Stimulated activated CD8-positive, alpha-beta memory T cell treated with anti-CD3 and anti-CD28 coated beads, Interleukin-4, amount 100 ng/mL, for 48 hours (primary cell): ENCODE results near the gene C4BPB.
"Not testable (repeated sequence)": the region's sequence is repeated elsewhere in the genome, so short reads cannot be mapped to it uniquely, and the experiment has no call there.

Source experiments
- DNase-seq: peaks from one replicate; pipeline ENCODE4 v3.0.0-alpha.2; 2020

The C4BPB gene

GRCh38 chr1:207088701-207089626 is at the start of gene C4BPB:
TSS of gene C4BPB (plus strand) at chr1:207088860. CDS start at chr1:207089532, 672 bp downstream.
- DNase-seq, result no peak

GRCh38 chr1:207039380-207040180 is 49.1 kb upstream of the C4BPB start:
- no peak for DNase-seq

- no peak for DNase-seq
Observed at GRCh38 chr1:207040181-207040533, 48.5 kb upstream of the C4BPB start.

DNA sequence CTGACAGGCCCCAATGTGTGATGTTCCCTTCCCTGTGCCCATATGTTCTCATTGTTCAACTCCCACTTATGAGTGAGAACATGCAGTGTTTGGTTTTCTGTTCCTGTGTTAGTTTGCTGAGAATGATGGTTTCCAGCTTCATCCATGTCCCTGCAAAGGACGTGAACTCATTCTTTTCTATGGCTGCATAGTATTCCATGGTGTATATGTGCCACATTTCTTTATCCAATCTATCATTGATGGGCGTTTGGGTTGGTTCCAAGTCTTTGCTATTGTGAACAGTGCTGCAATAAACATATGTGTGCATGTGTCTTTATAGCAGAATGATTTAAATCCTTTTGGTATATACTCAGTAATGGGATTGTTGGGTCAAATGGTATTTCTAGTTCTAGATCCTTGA is 47.3 kb upstream of the C4BPB start:
- DNase-seq, result not testable (repeated sequence)

DNA sequence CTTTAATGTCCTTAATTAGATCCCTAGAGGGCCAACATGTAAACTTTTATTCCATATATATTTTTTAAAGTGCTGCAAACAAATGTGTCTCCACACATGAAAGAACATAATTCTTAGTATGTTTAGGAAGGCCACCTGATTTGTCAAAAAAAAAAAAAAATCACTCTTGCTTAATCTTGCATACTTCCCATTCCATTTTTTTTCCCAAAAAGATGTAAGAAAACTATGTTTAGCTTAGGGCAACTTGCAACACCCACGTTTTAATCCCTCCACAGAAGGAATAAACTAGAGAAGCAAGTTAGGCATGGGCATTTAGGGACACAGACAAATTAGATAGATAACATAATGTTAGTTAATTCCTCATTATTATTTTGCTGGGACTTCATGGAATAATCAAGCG is 43.2 kb upstream of the C4BPB start:
- DNase-seq, result no peak

GRCh38 chr1:207047505-207047904 is 41.2 kb upstream of the C4BPB start:
- no peak for DNase-seq

GRCh38 chr1:207048041-207048440 is 40.6 kb upstream of the C4BPB start:
- no peak for DNase-seq

DNA sequence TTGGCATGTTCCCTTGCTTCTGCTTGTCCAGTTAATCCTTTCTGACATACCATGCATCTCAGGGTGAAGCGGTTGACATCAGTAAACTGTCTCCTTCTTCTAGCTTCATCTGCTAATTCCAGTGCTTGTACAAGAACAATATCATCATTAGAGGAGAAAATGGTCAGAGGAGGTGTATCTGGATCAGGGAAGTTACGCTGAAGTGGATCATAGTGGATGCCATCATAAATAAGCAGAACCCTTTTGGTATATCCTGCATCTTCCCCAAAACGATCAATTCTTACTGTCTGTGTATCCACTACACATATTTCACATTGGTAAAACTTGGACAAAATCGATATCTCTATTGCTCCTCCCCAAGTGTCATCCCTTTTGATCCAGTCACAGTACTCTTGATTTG is 39.6 kb upstream of the C4BPB start:
- no peak for DNase-seq

DNA sequence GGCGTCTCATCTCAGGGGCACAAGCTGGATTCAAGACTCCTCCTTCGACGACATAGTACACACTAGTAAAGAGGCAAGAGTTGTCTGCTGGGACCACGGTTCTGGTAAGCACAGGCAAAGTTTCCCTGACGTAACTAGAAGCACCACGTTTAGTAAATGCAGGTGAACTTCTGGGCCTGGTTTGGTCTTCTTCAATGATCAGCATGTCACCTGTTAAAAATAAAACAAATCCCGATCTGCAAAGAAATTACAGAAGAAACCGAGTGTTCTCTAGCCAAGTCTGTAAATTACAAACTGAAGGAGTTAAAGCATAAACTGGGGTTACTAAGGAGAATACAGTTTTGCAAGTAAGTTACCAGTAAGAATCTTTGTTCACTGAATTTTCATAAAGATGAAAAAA is 39.1 kb upstream of the C4BPB start:
- no peak for DNase-seq

DNA sequence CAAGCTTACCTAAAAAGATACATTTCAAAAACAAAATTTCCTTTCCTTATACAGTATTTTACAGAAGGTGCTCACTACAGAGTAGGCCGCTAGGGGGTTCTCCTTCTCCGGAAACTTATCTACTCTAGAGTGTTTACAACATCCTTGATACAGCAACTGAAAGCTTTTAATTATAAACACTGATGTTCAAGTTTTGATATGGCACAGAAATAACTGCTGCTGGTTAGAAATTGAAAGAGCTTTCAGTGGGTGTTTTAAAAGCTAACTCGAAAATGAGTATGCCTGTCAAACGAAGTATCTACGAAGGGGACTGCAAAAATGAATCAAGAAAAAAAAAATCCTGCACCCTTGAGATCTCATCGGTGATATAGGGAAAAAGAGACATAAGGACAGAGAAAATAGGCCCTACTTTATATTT is 38.7 kb upstream of the C4BPB start:
- peak; percentile 52 for DNase-seq

DNA sequence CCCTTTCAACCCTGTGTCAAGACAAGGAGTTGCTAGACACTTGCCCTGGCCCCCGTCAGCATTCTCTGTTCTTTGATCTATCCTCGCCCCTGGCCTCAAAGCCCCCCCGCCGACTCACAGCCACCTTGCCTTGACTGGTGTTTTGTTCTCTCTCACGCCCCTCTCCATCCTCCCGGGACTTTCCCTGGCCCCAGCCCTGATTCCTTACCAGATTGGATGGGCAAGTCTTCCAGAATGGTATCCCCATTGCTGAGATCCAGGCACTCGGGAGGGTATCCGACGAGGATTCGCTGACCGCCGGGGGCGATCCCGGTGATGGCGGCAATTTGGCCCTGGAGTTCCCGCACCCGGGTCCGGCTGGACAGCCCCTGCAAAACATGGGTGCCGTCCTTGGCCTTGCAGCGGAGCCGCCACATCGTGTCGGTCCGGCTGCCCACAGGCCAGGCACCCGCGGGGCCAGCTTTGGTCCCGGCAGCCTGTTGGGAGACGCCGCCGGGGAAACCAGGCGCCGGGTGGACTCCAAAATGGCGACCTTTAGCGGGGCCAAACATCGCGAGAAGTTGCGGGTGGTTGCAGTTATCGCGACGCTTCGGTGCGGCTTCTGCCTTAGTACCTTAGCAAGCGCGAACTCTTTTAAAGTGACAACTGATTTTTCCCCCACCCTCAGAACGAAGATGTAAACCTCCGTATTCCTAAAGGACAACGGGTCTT is 38.0 kb upstream of the C4BPB start:
- peak; percentile 94 for DNase-seq

DNA sequence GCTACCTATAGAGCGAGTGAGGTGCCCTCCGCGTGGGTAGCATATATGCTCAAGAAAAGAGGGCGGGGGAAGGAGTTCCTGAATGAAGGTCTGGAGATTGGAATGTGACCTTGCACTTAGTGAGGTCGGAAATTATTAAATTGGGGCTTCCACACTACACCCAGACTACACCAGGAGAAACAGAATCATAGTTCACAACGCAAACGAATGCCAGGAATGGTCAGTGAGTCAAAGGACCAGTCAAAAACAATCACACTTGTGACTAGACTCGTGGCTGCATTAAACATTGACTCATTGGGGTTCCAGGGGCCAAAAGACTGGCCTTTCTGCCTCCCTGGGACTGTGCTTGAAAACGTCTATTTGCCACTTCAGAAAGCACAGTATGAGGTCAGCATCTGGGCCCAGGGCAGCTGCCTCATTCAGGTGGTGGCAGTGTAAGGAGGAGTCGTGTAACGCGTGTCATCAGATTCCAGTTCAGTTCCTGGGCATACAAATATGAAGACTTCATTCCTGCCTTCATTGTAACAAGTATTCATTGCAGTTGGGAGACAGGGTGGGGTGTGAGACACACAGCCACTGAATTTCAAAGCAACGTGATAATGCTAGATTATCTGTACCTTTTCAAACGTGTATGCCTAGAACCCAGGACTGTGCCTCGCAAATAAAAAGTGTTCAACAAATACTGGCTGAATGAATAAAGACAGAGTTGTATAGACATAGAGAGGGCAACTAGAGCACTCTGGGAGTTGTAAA is 37.3 kb upstream of the C4BPB start, which contains the start of gene YOD1:
TSS of gene YOD1 (minus strand) at position 18 of the 753 bp plus-strand sequence. CDS start 178 bp downstream, outside the sequence.
- DNase-seq, result peak; percentile 46

DNA sequence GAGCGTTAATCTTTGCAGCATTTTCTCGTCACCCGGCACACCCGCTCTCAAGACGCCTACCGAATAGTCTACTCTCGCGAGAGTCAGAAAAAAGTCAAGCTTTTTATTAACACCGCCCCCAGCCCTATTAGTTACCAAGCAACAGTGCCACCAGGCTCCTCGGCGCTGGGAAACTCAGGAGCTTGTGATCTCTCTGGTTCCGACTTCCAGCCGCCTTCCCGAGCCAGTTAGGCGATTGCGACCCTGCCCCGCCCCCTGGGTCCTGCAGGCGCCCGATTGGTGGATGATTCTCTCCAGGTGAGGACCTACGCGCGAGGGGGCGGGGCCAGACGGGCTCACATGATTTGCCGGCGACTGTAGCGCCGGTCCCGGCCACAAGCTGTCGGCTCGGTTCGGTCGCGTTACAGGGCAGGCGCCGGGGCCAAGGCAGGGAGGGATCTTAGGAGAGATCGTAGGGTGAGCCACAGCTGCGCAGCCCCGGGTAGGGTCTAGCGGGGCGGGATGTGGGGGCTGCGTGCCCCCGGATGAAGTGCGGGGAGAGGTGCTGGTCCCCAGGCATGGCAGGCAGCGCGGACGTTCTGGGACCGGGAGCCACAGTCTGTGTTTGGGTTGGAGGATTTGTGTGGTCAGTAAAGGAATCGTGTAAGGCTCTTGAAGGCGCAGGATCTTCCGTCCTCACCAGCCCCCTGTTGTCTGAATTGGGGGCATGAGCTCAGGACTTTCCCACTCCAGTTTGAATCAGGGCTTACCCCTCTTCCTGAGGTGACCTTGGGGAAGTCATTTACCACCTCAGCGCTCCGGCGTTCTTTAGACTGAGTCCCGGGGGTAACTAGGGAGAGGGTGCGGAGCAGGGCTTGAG is 35.5 kb upstream of the C4BPB start, which contains the start of gene PFKFB2:
TSS of gene PFKFB2 (plus strand) at position 365 of the 859 bp plus-strand sequence. CDS start 1,443 bp downstream, outside the sequence.
- peak; percentile 97 for DNase-seq

DNA sequence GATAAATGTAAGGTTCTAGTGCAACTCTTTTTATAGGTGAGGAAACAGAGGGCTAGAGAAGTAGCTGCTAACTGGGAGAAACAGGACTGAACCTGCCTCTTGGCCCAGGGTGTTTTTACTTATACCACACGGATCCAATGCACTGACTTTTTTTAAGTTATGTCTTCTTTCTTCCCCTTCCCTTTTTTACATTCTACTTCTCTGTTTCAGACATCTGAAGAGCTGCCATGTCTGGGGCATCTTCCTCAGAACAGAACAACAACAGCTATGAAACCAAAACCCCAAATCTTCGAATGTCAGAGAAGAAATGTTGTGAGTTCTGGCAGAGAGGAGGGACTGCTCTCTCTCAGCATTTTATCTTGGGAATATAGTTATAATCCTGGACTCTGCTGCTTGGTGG is 34.2 kb upstream of the C4BPB start:
- no peak for DNase-seq

DNA sequence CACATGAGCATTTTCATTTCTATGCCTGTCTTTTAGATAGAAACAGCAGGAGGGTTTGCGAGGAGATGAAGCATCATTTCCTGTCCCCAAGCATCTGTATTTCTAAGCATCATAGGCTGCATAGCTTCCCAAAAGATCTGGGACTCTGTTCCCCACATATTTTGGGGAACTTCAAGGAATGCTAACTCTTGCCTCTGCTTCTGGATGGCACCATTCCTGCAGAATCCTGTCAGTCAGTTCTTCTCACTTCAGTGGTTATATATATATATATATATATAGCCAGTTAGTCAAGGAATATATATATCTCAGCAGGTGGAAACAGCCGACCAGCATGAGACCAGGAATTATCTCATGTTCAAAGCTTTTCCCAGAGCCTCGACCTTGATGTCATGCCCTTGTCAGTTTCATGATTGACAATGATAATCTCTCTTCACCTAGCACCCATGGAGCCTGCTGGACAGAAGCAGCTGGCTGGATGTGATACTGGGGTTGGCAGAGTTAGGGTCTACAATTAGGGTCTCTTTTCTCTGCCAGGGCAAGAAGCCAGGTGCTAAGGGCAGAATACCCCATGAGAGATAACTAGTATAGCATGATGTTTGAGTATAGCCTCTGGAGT is 33.2 kb upstream of the C4BPB start:
- no peak for DNase-seq

GRCh38 chr1:207056673-207057072 is 32.0 kb upstream of the C4BPB start:
- DNase-seq, result no peak

DNA sequence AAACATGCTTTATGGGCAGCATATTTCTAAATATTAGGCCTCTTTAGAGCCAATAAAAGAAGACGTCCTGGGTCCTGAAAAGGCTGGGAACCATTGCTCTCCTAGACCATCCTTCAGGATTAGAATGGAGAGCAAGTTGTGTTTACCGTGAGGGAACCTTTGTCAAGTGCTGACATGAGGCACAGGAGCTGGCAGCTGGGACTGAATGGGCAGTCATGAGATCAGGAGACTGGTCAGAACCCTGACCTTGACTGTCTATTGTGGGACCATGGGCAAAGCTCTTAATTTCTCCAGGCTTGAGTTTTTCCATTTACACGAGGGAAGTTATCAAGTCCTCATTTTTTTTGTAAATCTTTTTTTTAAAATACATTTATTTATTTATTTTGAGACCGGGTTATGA is 30.4 kb upstream of the C4BPB start:
- DNase-seq, result no peak

GRCh38 chr1:207058878-207059867 is 29.5 kb upstream of the C4BPB start:
- no peak for DNase-seq

DNA sequence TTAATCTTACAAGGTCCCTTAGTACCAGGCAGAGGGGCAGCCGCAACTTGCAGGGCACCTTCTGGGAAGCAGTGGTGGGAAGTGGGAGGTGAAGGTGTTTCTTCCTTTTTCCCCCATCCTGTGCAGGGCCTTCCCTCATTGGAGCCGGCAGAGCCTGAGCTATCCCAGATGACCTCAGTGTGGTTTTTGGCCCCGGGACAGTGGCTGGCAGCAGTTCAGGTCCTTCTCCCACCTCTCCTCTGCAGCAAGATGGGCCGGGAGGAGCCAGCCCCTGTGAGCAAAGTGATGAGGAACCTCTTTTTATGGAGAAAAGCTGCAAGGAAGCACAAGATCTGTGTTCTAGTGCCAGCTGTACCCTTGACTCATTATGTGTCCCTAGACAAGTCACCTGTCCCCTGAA is 28.8 kb upstream of the C4BPB start:
- no peak for DNase-seq

DNA sequence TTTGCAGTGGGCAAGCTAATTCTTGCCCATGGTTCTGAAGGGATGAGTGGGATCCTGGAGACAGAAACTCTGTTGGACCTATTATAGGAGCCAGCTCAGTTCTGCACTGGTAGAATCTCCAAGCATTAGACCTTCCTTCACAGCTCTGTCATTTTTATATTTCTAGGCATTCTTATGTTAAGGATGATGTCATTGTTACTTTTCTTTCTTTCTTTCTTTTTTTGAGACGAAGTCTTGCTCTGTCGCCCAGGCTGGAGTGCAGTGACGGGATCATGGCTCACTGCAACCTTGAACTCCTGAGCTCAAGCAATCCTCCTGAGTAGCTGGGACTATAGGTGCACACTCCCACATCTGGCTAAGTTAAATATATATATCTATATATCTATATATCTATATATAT is 28.1 kb upstream of the C4BPB start:
- no peak for DNase-seq
